Measurements from ENCODE around the gene TNNI3.
"Not testable (repeated sequence)": the region's sequence is repeated elsewhere in the genome, so short reads cannot be mapped to it uniquely, and the experiment has no call there.

TNNI3 gene

GRCh38 chr19:55173714-55174409 is 16.3 kb upstream of the TNNI3 start:
- peak overlapping the region; percentile 51 for H3K4me3 ChIP-seq (ENCODE audit: low read length)
- DNase-seq (ENCODE audit: low read depth, low spot score) = no peak

GRCh38 chr19:55173186-55173713 is 15.7 kb upstream of the TNNI3 start:
- H3K4me3 ChIP-seq (ENCODE audit: low read length) = peak overlapping the region; percentile 51

GRCh38 chr19:55172741-55173140 is 15.2 kb upstream of the TNNI3 start:
- H3K4me3 ChIP-seq (ENCODE audit: low read length) = no peak overlapping the region
- no peak for DNase-seq (ENCODE audit: low read depth, low spot score)

More at GRCh38 chr19:55173186-55173713, 15.7 kb upstream of the TNNI3 start:
- DNase-seq (ENCODE audit: low read depth, low spot score) = no peak

- not testable (repeated sequence) for H3K4me3 ChIP-seq (ENCODE audit: low read length); DNase-seq (ENCODE audit: low read depth, low spot score)
Measured at GRCh38 chr19:55172318-55172717, 14.8 kb upstream of the TNNI3 start.

- H3K4me3 ChIP-seq (ENCODE audit: low read length) = no peak overlapping the region
- no peak for DNase-seq (ENCODE audit: low read depth, low spot score)
Measured at GRCh38 chr19:55171440-55171839, 13.9 kb upstream of the TNNI3 start.

GRCh38 chr19:55169136-55169535 is 11.6 kb upstream of the TNNI3 start:
- H3K4me3 ChIP-seq (ENCODE audit: low read length) = no peak overlapping the region
- no peak for DNase-seq (ENCODE audit: low read depth, low spot score)

- DNase-seq (ENCODE audit: low read depth, low spot score) = peak; percentile 97
- H3K4me3 ChIP-seq (ENCODE audit: low read length) = peak within 1 kb of the TSS; percentile 61
Measured at GRCh38 chr19:55166530-55167268, 9.2 kb upstream of the TNNI3 start, which contains the start of gene DNAAF3. Gene DNAAF3 (minus strand): TSS chr19:55166613. CDS start chr19:55166413, 200 bp downstream.

- DNase-seq (ENCODE audit: low read depth, low spot score) = no peak
- H3K4me3 ChIP-seq (ENCODE audit: low read length) = peak overlapping the region; percentile 61
Measured at GRCh38 chr19:55165952-55166529, 8.5 kb upstream of the TNNI3 start.

- H3K4me3 ChIP-seq (ENCODE audit: low read length) = no peak overlapping the region
- DNase-seq (ENCODE audit: low read depth, low spot score) = no peak
Measured at GRCh38 chr19:55161571-55162322, 4.2 kb upstream of the TNNI3 start.

- no peak for DNase-seq (ENCODE audit: low read depth, low spot score)
- H3K4me3 ChIP-seq (ENCODE audit: low read length) = no peak overlapping the region
Measured at GRCh38 chr19:55160986-55161365, 3.4 kb upstream of the TNNI3 start.

- H3K4me3 ChIP-seq (ENCODE audit: low read length) = no peak overlapping the region
- peak; percentile 82 for DNase-seq (ENCODE audit: low read depth, low spot score)
Measured at GRCh38 chr19:55160128-55160985, 2.8 kb upstream of the TNNI3 start.

- no peak for DNase-seq (ENCODE audit: low read depth, low spot score)
- H3K4me3 ChIP-seq (ENCODE audit: low read length) = no peak overlapping the region
Measured at GRCh38 chr19:55158848-55159749, 1.6 kb upstream of the TNNI3 start.

GRCh38 chr19:55158423-55158822 is 891 bp upstream of the TNNI3 start:
- H3K4me3 ChIP-seq (ENCODE audit: low read length) = no peak overlapping the region
- DNase-seq (ENCODE audit: low read depth, low spot score) = no peak

GRCh38 chr19:55156202-55157063 is 1.1 kb downstream of the TNNI3 start:
- DNase-seq (ENCODE audit: low read depth, low spot score) = no peak
- H3K4me3 ChIP-seq (ENCODE audit: low read length) = no peak overlapping the region

GRCh38 chr19:55155784-55156183 is 1.7 kb downstream of the TNNI3 start:
- DNase-seq (ENCODE audit: low read depth, low spot score); H3K4me3 ChIP-seq (ENCODE audit: low read length): not testable (repeated sequence)

GRCh38 chr19:55153652-55154264 is 3.8 kb downstream of the TNNI3 start:
- no peak overlapping the region for H3K4me3 ChIP-seq (ENCODE audit: low read length)
- DNase-seq (ENCODE audit: low read depth, low spot score) = peak; percentile 74
